GM18498 (cell line): ENCODE results near the gene SEZ6.

ENCODE experiments used
- ATAC-seq: cut with Tn5 transposase; IDR thresholded peaks from one replicate; pipeline ENCODE4 v1.9.1; 2021; ENCODE audit warnings: mild to moderate bottlenecking, moderate library complexity; ENCODE audit not compliant: unreplicated experiment

Gene SEZ6

GRCh38 chr17:28907709-28908475 is 97.9 kb downstream of the SEZ6 start:
- no peak for ATAC-seq

DNA sequence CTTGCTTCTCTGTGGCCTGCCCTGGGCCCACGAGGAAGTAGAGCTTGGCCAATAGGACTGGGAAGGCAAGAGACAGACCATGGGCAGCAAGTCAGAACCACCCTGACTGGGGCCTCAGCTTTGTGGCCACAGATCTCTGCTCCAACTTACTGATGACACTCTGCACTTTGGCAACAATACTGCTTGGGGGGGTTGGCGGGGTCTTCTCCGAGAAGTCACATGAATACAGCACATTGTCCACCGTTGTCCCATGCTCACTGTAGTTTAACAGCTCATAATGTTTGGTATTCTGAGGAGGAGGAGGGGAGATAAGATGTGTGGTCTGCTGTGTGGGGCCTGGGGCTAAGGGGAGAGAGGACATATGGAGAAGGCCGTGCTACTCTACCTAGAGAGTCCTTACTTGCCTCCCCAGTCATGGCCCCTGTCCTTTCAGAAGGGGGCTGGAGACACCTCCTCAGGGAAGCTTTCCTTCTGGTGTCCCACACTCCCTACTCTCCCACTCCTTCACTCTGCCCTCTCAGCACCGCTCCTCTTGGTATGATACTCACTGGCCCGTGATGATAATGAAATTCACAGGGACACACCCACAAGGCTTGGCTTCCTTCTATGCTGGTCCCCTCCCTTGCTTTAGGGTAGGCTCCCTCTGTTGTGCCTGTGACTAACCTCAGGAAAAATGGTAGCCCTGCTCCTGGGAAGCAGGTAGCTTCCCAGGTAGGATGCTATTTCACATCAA is 99.0 kb downstream of the SEZ6 start:
- no peak for ATAC-seq

DNA sequence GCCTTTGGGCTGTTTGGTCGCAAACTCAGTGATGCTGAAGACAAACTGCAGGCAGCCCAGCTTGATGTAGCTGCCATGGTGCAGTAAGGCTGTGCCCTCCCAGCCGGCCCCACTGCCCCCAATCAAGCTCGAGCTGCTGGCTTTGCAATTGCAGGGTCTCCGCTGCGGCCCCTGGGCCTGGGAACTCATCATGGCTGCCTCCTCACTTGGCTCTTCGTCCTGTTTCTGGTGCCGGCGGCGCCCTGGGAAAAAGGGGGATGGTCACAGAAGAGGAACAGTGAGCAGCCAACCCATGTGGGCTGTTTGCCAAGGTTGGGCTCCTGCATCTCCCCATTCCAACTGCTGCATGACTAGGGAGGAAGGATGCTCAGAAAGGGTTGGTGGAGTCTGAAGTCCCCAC is 99.6 kb downstream of the SEZ6 start:
- no peak for ATAC-seq
